Measurements from ENCODE around the gene MEGF8. TPM values are rescaled to one million over a fixed set of nuclear protein-coding genes. Genes with fewer than 3 reads are reported as not detected.
A peak's percentile ranks its signal among the peaks of the same experiment; 100 is the strongest.

MEGF8 gene
- polyA plus RNA-seq, 1 donor = 23.9 TPM

DNA sequence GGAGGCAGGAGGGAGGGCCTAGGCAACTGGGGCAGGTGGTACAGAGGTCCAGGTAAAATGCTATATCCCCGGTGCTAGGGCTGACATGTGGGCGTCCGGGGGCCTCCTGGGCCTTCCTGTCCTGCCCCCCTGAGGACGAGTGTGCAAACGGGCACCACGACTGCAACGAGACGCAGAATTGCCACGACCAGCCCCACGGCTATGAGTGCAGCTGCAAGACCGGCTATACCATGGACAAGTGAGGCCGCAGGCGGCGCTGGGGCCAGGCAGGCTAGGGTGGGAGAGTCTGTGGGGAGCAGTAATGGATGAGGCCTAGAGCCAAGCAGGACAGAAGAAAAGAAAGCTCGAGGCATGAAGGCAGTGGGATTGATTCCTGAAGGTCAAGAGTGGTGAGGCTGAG lies 43.3 kb downstream of the MEGF8 start:
- H3K36me3 ChIP-seq (ENCODE audit: control insufficient read depth, insufficient read depth, low read length) = peaks cover 31% of the 10 kb centered on the region
- no peaks in the 10 kb centered on the region for H3K27me3 ChIP-seq (ENCODE audit: control insufficient read depth, insufficient read depth, low read length)
- H3K9me3 ChIP-seq (ENCODE audit: control insufficient read depth, low read depth, low read length) = no peaks in the 10 kb centered on the region
- 80% methylated on average over 1 of the region's 15 CpGs for WGBS (ENCODE audit: insufficient coverage, low lambda C conversion rate)
- no peak overlapping the region for H3K27ac ChIP-seq (ENCODE audit: low read length)
- peaks cover 4% of the 10 kb centered on the region for H3K4me1 ChIP-seq (ENCODE audit: control insufficient read depth, insufficient read depth, low read length)
- DNase-seq = no peak
- H3K4me3 ChIP-seq (ENCODE audit: low read length) = no peak overlapping the region

DNA sequence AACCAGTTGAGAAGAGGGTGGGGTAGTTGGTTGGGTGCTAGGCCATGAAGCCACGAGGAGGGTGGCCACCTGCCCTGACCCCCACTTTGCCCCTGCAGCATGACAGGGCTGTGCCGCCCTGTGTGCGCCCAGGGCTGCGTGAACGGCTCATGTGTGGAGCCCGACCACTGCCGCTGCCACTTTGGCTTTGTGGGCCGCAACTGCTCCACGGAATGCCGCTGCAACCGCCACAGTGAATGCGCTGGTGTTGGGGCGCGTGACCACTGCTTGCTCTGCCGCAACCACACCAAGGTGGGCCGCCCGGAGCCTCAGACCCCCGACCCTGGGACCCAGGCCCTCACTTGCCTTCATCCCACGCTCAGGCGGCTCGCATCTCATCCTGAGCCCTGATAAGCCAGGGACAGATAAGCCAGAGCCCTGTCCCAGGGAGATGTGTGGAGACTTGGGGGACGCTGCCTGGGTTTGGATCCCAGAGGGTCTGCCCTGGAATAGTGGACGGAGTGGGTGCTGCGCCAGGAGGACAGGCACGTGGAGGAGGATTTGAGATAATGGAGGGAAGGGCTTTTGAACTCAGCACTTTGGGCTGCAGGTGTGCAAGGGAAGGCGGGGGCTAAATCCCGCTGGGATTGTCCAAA lies 44.1 kb downstream of the MEGF8 start:
- Histone ChIP-seq H3K27ac (ENCODE audit: low read length) (no peak overlapping the region), H3K27me3 (ENCODE audit: control insufficient read depth, insufficient read depth, low read length) (no peaks in the 10 kb centered on the region), H3K4me3 (ENCODE audit: low read length) (no peak overlapping the region), H3K9me3 (ENCODE audit: control insufficient read depth, low read depth, low read length) (no peaks in the 10 kb centered on the region), H3K36me3 (ENCODE audit: control insufficient read depth, insufficient read depth, low read length) (peaks cover 26% of the 10 kb centered on the region), H3K4me1 (ENCODE audit: control insufficient read depth, insufficient read depth, low read length) (peaks cover 4% of the 10 kb centered on the region)
- no peak for DNase-seq
- WGBS (ENCODE audit: insufficient coverage, low lambda C conversion rate) = no CpG with 5 or more reads among the region's 27 CpGs

DNA sequence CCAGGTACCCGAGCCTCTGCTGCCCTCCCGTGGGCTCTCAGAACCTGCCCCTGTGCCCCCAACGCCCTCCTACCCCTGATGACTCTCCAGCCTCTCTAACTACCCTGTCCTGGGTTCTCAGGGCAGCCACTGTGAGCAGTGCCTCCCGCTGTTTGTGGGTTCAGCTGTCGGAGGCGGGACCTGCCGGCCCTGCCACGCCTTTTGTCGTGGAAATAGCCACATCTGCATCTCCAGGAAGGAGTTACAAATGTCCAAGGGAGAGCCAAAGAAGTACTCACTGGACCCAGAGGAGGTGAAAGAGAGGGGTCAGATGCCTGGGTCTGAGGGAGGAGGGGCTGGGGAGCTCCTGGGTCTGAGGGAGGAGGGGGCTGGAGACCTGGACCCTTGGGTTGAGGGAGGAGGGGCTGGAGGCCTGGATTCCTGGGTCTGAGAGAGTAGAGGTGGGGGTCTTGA lies 44.7 kb downstream of the MEGF8 start:
- H3K36me3 ChIP-seq (ENCODE audit: control insufficient read depth, insufficient read depth, low read length) = peaks cover 31% of the 10 kb centered on the region
- no peak overlapping the region for H3K4me3 ChIP-seq (ENCODE audit: low read length)
- no CpG with 5 or more reads among the region's 9 CpGs for WGBS (ENCODE audit: insufficient coverage, low lambda C conversion rate)
- no peaks in the 10 kb centered on the region for H3K9me3 ChIP-seq (ENCODE audit: control insufficient read depth, low read depth, low read length)
- H3K27ac ChIP-seq (ENCODE audit: low read length) = peak overlapping the region; percentile 38
- peaks cover 4% of the 10 kb centered on the region for H3K4me1 ChIP-seq (ENCODE audit: control insufficient read depth, insufficient read depth, low read length)
- H3K27me3 ChIP-seq (ENCODE audit: control insufficient read depth, insufficient read depth, low read length) = no peaks in the 10 kb centered on the region
- no peak for DNase-seq

DNA sequence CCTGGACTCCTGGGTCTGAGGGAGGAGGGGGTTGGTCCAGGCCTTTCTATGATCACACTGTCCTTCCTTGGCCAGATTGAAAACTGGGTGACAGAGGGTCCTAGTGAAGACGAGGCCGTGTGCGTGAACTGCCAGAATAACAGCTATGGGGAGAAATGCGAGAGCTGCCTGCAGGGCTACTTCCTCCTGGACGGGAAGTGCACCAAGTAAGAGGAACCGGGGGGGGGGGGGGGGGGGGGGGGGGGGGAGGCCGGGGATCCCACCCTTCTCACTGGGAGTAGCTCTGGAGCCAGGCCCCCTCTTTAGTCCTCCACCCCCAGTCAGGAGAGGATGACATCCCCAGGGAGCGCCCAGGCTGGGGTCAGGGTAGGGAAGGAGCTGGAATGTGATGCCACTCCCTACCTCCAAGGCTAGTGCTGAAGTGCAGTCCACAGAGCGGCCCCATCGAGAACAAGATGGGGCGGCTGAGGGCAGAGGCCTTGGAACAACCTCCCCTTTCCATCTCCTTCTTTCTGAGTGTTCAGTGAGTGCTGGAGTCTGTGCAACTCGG lies 45.3 kb downstream of the MEGF8 start:
- H3K4me1 ChIP-seq (ENCODE audit: control insufficient read depth, insufficient read depth, low read length) = peaks cover 4% of the 10 kb centered on the region
- no CpG with 5 or more reads among the region's 12 CpGs for WGBS (ENCODE audit: insufficient coverage, low lambda C conversion rate)
- no peaks in the 10 kb centered on the region for H3K27me3 ChIP-seq (ENCODE audit: control insufficient read depth, insufficient read depth, low read length)
- no peaks in the 10 kb centered on the region for H3K9me3 ChIP-seq (ENCODE audit: control insufficient read depth, low read depth, low read length)
- H3K4me3 ChIP-seq (ENCODE audit: low read length) = no peak overlapping the region
- peak; percentile 52 to 60 for DNase-seq
- peaks cover 34% of the 10 kb centered on the region for H3K36me3 ChIP-seq (ENCODE audit: control insufficient read depth, insufficient read depth, low read length)
- peak overlapping the region; percentile 38 for H3K27ac ChIP-seq (ENCODE audit: low read length)

DNA sequence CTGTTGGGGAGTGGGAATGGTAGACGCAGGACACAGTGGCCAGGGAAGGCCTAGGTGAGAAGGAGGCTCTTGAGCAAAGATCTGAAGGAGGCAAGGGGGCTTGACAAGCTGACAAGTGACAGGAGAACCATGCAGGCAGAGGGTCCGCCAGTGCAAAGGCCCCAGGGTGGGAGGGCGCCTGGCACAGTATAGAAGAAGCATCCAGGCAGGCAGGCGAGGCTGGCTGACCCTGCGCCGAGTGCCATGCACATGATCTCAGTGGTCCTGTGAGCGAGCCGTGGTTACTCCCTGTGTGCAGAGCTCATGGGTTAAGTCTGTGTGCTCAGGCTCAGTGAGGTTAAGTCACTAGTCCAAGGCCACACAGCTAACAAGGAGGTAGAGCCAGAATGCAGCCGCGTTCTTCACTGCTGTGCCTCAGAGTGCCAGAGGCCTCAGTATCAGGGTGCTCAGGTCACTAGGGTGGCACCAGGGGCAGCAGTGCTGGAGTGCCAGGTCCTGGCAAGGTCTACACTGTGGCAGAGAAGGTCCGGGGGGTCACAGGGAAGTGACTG lies 49.5 kb downstream of the MEGF8 start:
- peaks cover 20% of the 10 kb centered on the region for H3K4me1 ChIP-seq (ENCODE audit: control insufficient read depth, insufficient read depth, low read length)
- peaks cover 36% of the 10 kb centered on the region for H3K36me3 ChIP-seq (ENCODE audit: control insufficient read depth, insufficient read depth, low read length)
- DNase-seq = no peak
- WGBS (ENCODE audit: insufficient coverage, low lambda C conversion rate) = no CpG with 5 or more reads among the region's 11 CpGs
- H3K9me3 ChIP-seq (ENCODE audit: control insufficient read depth, low read depth, low read length) = no peaks in the 10 kb centered on the region
- no peak overlapping the region for H3K4me3 ChIP-seq (ENCODE audit: low read length)
- no peak overlapping the region for H3K27ac ChIP-seq (ENCODE audit: low read length)
- H3K27me3 ChIP-seq (ENCODE audit: control insufficient read depth, insufficient read depth, low read length) = no peaks in the 10 kb centered on the region

DNA sequence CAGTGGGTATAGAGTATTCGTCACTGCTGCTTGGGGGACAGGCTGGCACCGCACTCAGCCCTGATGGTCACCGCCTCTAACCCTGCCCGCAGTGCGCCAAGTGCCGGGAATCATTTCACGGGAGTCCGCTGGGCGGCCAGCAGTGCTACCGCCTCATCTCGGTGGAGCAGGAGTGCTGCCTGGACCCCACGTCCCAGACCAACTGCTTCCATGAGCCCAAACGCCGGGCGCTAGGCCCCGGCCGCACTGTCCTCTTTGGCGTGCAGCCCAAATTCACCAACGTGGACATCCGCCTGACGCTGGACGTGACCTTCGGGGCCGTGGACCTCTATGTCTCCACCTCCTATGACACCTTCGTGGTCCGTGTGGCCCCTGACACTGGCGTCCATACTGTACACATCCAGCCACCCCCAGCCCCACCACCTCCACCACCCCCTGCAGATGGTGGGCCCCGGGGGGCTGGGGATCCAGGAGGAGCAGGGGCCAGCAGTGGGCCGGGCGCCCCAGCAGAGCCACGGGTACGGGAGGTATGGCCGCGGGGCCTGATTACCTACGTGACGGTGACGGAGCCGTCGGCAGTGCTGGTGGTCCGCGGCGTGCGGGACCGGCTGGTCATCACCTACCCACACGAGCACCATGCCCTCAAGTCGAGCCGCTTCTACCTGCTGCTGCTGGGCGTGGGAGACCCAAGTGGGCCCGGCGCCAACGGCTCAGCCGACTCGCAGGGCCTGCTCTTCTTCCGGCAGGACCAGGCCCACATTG lies 50.2 kb downstream of the MEGF8 start:
- Histone ChIP-seq H3K36me3 (ENCODE audit: control insufficient read depth, insufficient read depth, low read length) (peaks cover 33% of the 10 kb centered on the region), H3K9me3 (ENCODE audit: control insufficient read depth, low read depth, low read length) (no peaks in the 10 kb centered on the region), H3K27ac (ENCODE audit: low read length) (no peak overlapping the region), H3K4me3 (ENCODE audit: low read length) (no peak overlapping the region), H3K4me1 (ENCODE audit: control insufficient read depth, insufficient read depth, low read length) (peaks cover 20% of the 10 kb centered on the region), H3K27me3 (ENCODE audit: control insufficient read depth, insufficient read depth, low read length) (no peaks in the 10 kb centered on the region)
- no peak for DNase-seq
- no CpG with 5 or more reads among the region's 54 CpGs for WGBS (ENCODE audit: insufficient coverage, low lambda C conversion rate)

DNA sequence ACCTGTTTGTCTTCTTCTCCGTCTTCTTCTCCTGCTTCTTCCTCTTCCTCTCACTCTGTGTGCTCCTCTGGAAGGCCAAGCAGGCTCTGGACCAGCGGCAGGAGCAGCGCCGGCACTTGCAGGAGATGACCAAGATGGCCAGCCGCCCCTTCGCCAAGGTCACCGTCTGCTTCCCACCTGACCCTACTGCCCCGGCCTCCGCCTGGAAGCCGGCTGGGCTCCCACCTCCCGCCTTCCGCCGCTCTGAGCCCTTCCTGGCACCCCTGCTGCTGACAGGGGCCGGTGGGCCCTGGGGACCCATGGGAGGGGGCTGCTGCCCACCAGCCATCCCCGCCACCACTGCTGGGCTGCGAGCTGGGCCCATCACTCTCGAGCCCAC lies 50.7 kb downstream of the MEGF8 start:
- peaks cover 17% of the 10 kb centered on the region for H3K4me1 ChIP-seq (ENCODE audit: control insufficient read depth, insufficient read depth, low read length)
- WGBS (ENCODE audit: insufficient coverage, low lambda C conversion rate) = no CpG with 5 or more reads among the region's 17 CpGs
- no peaks in the 10 kb centered on the region for H3K9me3 ChIP-seq (ENCODE audit: control insufficient read depth, low read depth, low read length)
- H3K4me3 ChIP-seq (ENCODE audit: low read length) = no peak overlapping the region
- no peak for DNase-seq
- no peaks in the 10 kb centered on the region for H3K27me3 ChIP-seq (ENCODE audit: control insufficient read depth, insufficient read depth, low read length)
- H3K27ac ChIP-seq (ENCODE audit: low read length) = no peak overlapping the region
- peaks cover 29% of the 10 kb centered on the region for H3K36me3 ChIP-seq (ENCODE audit: control insufficient read depth, insufficient read depth, low read length)

DNA sequence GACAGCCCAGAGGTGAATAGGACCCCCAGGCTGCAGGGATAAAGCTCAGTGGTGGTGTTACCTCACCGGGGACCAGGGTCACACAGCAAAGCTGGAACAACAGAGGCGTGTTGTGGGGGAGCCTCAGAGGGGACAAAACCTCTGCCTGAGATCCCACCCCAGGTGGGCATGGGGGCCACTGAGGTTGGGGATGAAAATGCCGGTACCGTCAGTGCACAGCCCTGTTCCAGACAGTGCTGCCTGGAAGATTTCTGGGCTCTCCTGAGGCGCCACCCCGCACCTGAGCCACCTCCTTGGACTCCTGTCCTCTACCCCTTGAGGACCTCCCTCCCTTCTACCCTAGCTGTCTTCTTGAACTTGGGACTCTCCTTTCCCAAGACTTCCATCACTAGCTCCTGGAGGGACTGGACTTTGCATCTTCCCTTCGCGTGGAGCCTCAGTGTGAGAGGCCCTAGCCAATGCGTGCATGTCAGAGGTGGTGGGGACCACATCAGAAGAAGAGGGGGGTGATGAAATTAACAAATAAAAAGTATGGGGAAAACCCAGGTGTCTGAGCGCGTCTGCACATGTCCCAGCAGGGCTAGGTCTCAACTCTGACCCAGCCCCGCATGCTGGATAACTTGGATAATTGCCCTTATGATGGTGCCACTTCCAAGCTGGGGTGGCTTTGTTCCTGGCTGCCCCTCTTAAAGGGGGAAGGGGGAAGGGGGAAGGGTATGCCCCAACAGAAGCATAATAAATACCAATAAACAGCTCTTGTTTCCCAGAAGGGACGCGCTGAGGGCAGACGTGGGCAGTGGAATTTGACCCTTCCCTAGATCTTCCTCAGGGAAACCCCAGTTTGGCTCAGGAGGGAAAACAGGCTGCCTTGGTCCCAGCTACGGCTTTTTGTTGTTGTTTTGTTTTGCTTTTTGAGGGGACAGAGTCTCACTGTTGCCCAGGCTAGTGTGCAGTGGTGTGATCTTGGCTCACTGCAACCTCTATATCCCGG lies 53.1 kb downstream of the MEGF8 start:
- peak; percentile 90 to 93 for DNase-seq
- Histone ChIP-seq H3K9me3 (ENCODE audit: control insufficient read depth, low read depth, low read length) (no peaks in the 10 kb centered on the region), H3K36me3 (ENCODE audit: control insufficient read depth, insufficient read depth, low read length) (peaks cover 23% of the 10 kb centered on the region), H3K4me3 (ENCODE audit: low read length) (no peak overlapping the region), H3K27ac (ENCODE audit: low read length) (peak overlapping the region; percentile 92), H3K27me3 (ENCODE audit: control insufficient read depth, insufficient read depth, low read length) (no peaks in the 10 kb centered on the region), H3K4me1 (ENCODE audit: control insufficient read depth, insufficient read depth, low read length) (peaks cover 24% of the 10 kb centered on the region)
- 73% methylated on average over 5 of the region's 17 CpGs for WGBS (ENCODE audit: insufficient coverage, low lambda C conversion rate)

DNA sequence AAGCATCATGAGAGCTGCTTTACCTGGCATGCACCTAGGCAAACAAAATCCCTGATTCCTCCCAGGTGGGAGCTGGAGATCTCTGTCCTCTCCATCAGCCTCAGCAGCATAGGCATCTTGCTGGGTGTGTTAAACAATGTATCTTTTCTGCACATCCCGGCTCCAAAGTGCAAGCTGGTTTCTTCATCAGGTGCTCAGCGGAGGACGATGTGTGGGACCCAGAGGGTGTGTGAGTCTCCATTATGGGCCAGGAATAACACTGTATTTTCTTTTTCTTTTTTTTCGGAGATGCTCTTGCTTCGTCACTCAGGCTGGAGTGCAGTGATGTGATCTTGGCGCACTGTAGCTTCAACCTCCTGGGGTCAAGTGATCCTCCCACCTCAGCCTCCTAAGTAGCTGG lies 54.7 kb downstream of the MEGF8 start:
- Histone ChIP-seq H3K4me1 (ENCODE audit: control insufficient read depth, insufficient read depth, low read length) (peaks cover 24% of the 10 kb centered on the region), H3K27ac (ENCODE audit: low read length) (peak overlapping the region; percentile 32), H3K36me3 (ENCODE audit: control insufficient read depth, insufficient read depth, low read length) (peaks cover 14% of the 10 kb centered on the region), H3K4me3 (ENCODE audit: low read length) (no peak overlapping the region), H3K27me3 (ENCODE audit: control insufficient read depth, insufficient read depth, low read length) (no peaks in the 10 kb centered on the region), H3K9me3 (ENCODE audit: control insufficient read depth, low read depth, low read length) (no peaks in the 10 kb centered on the region)
- no CpG with 5 or more reads among the region's 6 CpGs for WGBS (ENCODE audit: insufficient coverage, low lambda C conversion rate)
- DNase-seq = peak in 1 of 2 donors; percentile 36
